Measurements from ENCODE around the gene TRPC4.
A peak's percentile ranks its signal among the peaks of the same experiment; 100 is the strongest.

TRPC4 gene

GRCh38 chr13:37652596-37652995 is 217.0 kb downstream of the TRPC4 start:
- no peak for DNase-seq

GRCh38 chr13:37651891-37652290 is 217.7 kb downstream of the TRPC4 start:
- DNase-seq = no peak

GRCh38 chr13:37648609-37649008 is 221.0 kb downstream of the TRPC4 start:
- DNase-seq = no peak

- DNase-seq = no peak
Observed at GRCh38 chr13:37647031-37647650, 222.4 kb downstream of the TRPC4 start.

GRCh38 chr13:37646531-37646930 is 223.0 kb downstream of the TRPC4 start:
- no peak for DNase-seq

GRCh38 chr13:37645181-37645740 is 224.3 kb downstream of the TRPC4 start:
- no peak for DNase-seq

- DNase-seq = no peak
Observed at GRCh38 chr13:37641391-37641790, 228.2 kb downstream of the TRPC4 start.

GRCh38 chr13:37640499-37640898 is 229.1 kb downstream of the TRPC4 start:
- peak; percentile 14 for DNase-seq

GRCh38 chr13:37636701-37637100 is 232.9 kb downstream of the TRPC4 start:
- peak; percentile 1 for DNase-seq

- no peak for DNase-seq
Observed at GRCh38 chr13:37632294-37632693, 237.3 kb downstream of the TRPC4 start.

GRCh38 chr13:37627428-37627827 is 242.1 kb downstream of the TRPC4 start:
- no peak for DNase-seq

GRCh38 chr13:37621811-37622361 is 247.7 kb downstream of the TRPC4 start:
- DNase-seq = no peak

- DNase-seq = no peak
Observed at GRCh38 chr13:37618554-37618953, 251.0 kb downstream of the TRPC4 start.

- no peak for DNase-seq
Observed at GRCh38 chr13:37617173-37617572, 252.4 kb downstream of the TRPC4 start.

- no peak for DNase-seq
Observed at GRCh38 chr13:37616131-37616530, 253.4 kb downstream of the TRPC4 start.

- no peak for DNase-seq
Observed at GRCh38 chr13:37615276-37615675, 254.3 kb downstream of the TRPC4 start.

- no peak for DNase-seq
Observed at GRCh38 chr13:37613638-37614037, 255.9 kb downstream of the TRPC4 start.

GRCh38 chr13:37613236-37613635 is 256.3 kb downstream of the TRPC4 start:
- no peak for DNase-seq

GRCh38 chr13:37608750-37609339 is 260.7 kb downstream of the TRPC4 start:
- peak; percentile 4 for DNase-seq

- peak; percentile 41 for DNase-seq
Observed at GRCh38 chr13:37602733-37603381, 266.7 kb downstream of the TRPC4 start.

GRCh38 chr13:37601648-37602440 is 267.7 kb downstream of the TRPC4 start:
- no peak for DNase-seq

- no peak for DNase-seq
Observed at GRCh38 chr13:37599519-37599918, 270.1 kb downstream of the TRPC4 start.

- no peak for DNase-seq
Observed at GRCh38 chr13:37598597-37598996, 271.0 kb downstream of the TRPC4 start, which contains the start of gene POSTN. Gene POSTN (minus strand): TSS chr13:37598768. CDS start chr13:37598726, 42 bp downstream.

Data from hematopoietic multipotent progenitor cell treated with erythropoietin and hydrocortisone succinate and interleukin-3 and kit ligand, for 4 days (in vitro differentiated cells).